ENCODE data around the gene LRRC7.

The LRRC7 gene

DNA sequence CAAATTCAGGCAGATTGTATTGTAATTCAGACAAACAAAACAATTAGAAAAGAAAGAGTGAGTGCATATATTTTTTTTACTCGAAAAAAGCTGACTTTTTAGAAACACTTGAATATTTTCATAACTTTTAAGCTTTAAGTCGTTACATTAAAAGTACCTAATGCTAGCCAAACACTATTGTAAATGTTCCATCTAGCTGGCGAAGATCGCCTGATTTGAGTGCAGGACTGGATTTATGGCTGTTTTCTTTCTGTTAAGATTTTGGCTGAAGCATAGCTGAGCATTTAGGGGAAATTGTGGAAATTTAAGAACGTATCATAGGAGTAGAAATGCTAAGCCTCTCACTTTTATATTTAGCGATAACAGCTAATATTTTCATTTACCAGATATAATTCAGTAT lies 24.6 kb downstream of the LRRC7 start:
- DNase-seq = no peak

DNA sequence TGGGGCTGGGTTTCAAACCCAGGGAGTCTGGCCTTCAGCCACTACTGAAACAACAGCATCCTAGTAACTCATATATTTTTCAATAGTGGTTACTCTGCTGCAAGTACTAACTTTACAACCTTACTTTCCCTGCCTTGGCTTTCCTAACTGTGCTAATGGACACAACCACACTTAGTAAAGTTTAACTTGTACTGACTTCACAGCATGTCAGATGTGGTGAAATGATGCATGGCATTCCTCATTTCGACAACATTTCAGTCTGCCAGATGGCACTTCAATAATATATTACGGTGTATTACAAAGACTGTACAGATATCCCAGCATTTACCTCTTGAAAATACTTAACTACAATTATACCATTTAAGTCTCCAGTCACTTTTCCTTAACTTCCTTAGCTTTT lies 27.8 kb downstream of the LRRC7 start:
- no peak for DNase-seq

DNA sequence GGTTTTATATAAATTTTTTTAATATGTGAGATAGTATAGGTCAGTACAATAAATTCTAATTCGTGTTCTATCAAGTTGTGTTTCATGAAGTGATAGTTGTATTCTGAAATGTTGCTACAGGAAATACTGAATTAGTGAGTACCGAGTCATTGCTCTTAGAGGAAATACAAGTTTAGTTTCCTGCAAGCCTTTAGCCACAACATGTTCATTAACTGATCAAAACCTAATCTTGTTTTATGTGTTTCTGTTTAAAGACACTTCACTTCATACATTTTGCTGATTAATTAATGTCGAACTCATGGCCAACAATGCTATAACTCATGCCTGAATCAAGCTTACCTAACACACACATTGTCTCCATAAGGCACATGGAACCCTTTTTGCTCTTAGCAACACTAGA lies 43.6 kb downstream of the LRRC7 start:
- DNase-seq = no peak

DNA sequence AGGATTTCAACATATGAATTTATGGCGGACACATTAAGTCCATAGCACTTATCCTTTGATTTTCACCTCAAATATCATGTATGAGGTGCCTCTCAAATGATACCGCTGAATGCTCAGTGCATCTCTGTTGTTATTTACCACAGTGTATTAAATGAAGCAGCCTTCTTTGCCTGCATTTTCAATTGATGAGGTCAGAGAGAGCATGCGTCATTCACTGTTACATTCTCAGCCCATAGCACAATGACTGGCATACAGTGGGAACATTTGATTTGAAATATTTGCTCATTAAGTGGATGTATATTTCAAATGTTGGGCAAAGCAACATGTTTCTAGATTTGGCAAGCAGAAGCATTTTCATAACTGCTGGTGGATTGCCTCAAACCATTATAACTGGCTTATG lies 45.7 kb downstream of the LRRC7 start:
- no peak for DNase-seq

DNA sequence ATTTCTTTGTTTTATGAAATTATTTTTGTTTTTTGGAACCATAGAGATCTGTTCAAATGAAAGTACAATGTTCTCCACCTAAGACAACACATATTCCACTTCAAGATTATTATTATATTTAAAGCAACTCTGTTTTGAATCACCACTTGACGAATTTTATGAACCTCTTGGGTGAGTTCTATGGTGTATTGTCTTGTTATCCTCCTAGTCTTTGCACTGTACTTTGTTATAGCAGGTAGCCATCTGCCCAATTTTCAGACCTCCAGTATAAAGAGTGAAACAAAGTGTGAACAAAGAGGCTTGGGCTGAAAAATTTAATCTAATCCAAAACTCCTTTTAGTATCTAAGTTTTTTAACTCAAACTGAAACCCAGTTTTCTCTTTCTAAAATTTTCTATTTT lies 71.0 kb downstream of the LRRC7 start:
- DNase-seq = no peak

DNA sequence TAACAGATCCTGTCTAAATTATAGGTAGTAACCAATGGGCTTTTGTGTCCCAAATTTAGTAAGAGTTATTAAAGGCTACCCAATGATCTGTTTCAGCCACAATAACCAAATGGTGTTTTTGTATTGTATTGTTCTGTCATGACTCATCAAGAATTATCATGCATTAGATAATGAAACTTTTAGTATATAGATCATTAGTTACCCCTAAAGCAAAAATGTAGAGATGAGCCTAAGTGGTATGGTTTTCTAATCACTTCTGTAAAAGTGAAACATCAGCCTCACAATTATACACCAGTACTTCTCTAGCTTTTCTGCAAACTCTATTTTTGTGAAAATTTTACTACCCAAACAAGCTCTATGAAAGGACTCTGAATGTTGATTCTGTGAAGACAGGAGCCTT lies 71.4 kb downstream of the LRRC7 start:
- DNase-seq = no peak

DNA sequence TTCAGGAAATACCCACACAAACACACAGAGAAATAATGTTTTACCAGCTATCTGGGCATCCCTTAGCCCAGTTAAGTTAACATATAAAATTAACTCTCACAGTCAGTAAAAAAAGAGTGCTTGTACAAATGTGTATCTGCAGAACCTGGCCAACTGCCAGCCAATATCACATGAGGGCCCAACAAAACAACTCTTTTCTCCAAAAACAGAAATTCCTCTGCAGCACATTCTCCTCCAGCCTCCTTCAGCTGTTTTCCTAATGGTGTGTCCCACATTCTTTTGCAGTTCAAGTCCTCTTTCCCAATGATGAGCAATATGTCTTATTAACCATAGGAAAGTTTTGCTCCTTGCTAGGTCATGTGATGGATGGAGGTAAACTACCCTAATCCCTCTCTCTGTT lies 75.5 kb downstream of the LRRC7 start:
- no peak for DNase-seq

DNA sequence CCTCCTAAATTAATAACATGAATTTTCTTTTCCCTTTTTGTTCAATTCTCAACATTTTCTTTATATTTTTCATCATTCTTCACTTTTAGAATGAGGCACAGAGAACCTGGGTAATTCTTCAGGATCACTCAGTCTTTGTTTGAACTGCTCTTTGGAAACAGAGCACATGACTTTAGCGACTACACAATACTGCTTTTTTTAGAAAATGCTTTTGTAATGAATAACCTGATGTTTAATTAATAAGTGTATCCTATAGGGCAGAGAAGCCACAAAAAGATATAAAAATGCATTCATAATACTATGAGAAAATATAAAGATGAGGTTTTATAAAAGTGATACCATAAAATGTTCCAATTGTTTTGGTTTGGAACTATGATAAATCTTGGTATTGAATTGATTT lies 77.8 kb downstream of the LRRC7 start:
- DNase-seq = no peak

DNA sequence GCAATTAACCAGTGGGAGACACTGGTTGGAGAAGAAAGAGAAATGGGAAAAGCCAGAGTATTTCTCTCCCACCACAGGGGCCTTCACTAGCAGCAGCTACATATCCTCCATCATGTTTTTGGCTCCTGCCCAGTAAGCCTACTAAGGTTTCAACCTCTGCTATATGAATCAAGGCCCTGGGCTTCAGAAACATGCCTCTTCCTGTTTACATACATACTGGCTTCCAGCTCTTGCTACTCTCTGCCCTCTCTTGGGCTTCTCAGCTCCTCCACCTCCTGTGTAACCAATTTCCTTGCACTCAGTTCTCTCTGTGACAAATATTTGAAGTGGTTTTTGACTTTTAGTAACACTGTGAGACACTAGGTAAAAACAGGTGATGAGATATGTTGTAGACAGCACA lies 80.8 kb downstream of the LRRC7 start:
- DNase-seq = no peak

DNA sequence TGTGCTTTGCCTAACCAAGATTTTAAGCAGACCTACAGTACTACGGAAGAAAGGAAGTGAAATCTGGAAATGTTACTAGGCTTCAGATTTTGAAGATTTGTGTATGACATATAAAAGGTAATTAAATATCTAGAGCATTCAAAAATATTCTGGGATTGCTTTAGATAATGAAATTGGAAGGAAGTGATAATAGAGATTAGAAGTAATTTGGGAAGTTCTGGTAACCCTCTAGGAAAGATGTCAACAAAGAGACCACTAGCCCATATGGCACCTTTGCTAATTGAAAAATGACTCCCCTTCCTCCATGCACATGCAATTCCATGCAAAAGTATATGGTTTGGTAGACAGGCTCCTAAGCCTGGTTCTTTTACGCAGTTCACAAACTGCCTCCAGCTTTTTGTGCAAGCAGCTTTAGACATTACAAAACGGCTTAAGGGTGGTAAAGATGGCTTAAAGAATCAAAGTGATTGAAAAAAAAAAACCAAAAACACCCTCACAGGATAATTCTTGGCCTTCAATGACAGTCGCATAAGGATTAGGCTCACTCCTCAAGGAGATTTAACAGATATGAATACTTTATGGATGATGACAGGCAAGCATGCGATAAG lies 81.8 kb downstream of the LRRC7 start:
- no peak for DNase-seq

DNA sequence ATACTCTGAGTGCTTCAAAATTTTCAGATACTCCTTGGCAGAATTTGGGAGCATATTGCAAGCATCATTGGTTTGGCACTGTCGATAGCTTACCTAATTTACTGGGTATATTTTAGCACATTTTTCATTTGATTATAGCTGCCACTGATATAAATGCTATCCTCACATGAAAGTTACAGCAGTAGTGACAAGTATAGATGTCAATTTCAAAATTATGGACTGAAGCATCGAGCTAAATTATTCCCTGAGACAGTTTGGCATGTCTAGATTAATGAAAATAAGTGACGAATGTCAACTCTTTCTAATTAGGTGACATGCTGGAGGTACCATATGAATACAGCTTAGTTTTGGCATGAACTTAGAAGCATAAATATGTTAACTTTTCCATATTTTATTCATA lies 83.1 kb downstream of the LRRC7 start:
- no peak for DNase-seq

DNA sequence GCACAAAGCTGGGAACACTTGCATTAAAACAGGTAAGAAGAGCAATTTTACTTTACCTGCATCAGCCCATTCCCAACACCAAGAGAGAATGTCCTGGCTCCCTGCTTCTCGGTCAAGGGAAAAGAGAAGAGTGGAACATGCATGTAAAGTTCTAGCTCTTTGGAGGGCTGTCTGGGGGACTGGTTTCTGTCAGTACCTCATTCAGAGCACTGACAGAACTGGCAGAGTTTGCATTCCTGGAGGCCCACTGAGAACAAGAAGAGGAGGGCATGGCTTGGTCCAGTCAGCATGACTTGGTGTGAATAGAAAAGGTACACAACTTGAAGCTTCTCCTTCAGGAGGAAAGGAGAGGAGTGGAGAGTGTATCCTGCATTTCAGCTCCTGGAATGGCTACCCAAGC lies 83.9 kb downstream of the LRRC7 start:
- DNase-seq = no peak

DNA sequence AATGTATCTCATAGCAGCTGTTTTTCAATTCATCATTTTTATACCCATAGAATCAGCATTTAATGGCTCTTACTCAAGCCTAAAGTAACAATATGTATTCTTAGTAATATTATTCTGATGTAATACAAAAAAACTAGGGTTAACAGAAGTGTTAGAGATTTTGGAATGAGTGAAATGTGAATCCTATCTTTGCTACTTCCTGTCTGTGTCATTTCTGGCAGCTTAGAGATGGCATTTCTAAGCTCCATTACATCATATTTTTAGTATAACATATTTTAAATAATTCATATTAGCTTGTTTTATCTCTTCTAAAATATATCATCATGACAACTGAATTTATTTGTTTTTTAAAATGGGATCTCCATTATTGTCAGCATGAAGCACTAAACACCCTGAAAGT lies 90.2 kb downstream of the LRRC7 start:
- no peak for DNase-seq

DNA sequence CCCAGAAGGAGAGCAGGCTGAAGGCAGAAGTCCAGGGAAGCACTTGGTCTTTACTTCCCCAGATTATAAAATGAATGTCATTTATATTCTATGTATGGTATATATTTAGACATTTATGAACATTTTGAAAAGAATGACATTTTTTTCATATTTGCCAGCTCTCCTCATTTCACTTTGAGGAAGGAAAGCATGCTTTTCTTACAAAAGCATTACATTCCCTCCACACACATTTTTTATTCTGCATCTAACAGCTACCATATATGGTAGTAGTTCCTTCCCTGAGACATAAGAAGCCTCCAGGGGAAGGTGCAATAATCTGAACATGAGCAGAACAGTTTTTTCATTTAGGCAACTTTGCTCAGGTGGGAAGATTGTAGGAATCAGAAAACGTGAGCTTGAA lies 94.0 kb downstream of the LRRC7 start:
- DNase-seq = no peak

DNA sequence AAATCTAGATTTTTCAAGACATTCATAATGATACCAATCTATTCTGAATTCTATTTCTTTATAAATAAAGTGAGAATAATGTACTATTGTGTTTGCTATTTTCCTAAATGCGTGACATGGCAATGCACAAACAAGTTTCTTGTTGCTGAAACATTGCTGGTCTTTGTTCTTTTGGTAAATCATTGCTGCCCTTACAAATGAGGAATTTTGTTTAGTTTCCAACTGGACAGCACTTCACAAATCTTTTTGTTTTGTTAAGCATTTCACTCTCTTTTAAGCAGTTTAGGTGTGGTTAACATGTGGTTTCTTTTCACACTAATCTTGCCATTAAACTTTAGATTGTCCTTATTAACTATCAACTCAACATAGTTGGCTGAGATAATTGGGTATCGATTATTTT lies 94.6 kb downstream of the LRRC7 start:
- no peak for DNase-seq

DNA sequence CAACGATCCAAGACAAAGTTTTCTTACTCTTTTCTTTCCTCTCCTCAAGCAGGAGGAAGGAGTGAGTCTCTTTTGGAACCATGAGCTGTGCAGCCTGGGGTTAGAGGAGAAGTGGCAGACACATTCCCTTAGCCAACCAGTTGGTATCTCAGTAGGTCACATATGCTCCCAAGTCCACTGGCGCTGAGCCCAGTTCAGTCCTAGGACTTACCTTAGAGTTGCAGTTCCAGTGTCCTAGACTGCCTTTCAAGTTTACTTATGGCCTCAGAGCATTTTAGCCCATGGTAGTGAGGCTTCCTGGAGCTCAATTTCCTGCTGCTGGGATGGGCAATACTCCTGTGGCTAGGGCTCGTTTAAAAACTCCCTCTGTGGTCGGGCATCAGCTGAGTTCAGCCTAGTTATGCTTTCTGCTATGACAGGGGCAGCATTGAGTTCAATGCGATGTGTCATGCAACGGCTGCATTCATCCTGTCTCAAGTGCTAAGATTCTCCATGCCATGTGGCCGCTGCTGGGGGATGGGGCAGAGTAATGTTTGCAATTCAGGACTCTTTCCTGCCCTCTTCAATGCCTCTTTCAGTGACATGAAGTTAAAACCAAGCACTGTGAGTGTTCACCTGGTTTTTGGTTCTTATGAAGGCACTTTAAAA lies 103.8 kb downstream of the LRRC7 start:
- DNase-seq = no peak

DNA sequence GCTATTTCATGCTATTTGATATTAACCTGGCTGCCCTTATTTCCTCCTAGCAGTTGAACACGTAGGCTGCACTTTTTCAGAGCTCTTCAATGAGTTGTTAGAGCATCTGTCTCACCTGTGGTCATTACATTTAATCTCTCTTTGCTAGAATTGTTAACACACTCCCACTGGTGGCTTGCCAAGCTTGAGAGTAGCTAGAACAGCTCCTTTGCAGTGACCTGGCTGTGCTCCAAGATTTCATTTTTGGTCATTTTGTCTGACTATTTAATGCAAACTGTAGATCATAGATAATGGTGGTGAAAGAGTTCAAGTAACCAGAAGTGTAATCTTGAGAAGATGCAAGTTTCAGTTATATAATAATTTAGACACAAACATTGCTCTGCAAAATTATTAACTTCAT lies 105.6 kb downstream of the LRRC7 start:
- no peak for DNase-seq

DNA sequence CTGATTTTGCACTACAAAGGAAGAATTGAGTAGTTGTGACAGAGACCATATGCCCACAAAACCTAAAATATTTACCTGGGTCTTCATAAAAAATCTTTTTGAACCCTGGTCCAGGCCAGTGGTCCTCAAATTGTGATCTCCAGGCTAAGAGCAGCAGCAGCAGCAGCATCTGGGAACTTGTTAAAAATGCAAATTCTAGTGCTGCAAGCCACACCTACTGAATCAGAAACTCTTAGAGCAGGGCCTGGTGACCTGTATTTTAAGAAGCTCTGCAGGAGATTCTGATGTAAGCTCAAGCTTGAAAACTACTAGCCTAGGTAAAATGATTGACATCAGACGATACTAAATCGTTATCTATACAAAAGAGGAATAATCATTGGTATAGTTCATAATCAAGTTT lies 112.2 kb downstream of the LRRC7 start:
- DNase-seq = no peak

DNA sequence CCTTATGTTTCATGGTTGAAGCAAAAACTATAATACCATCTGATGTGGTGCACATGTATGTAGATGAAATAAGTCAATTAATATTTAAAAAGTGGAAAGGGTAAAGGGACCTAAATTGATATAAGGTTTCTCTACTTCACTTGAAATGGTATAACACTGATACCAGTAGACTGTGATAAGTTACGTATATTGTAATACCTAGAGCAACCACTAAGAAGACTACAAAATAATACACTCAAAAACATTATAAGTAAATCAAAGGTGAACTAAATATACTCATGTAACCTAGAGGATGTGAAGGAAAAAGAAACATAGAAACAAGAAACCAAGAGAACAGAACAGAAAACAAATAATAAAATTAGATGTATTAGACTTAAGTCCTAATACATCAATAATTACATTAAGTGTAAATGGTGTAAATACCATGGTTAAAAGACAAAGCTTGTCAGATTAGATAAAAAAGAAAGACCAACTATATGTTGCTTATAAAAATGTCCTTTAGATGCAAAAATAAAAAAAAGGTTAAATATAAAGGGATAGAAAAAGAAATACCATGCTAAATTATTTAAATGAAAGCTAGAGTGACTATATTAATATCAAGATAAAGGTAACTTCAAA lies 118.8 kb downstream of the LRRC7 start:
- no peak for DNase-seq

DNA sequence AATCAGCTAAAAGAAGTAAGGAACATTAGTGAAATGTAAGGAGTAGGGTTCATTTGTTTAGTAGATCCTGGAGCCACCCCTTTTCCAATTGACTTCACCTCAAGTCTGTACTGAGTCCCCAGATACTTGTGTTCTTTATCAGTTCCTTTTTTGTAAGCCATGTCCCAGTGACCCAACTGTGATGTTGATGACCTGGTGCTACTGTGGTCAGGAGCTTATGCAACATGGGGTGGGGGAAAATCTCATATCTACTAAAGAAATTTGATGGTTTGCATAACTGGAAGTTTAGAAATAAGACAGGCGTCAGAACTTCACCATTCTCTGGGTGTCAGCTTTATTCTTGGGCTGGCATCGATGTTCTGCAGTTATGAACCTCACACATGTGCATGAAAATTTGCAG lies 120.5 kb downstream of the LRRC7 start:
- DNase-seq = no peak

DNA sequence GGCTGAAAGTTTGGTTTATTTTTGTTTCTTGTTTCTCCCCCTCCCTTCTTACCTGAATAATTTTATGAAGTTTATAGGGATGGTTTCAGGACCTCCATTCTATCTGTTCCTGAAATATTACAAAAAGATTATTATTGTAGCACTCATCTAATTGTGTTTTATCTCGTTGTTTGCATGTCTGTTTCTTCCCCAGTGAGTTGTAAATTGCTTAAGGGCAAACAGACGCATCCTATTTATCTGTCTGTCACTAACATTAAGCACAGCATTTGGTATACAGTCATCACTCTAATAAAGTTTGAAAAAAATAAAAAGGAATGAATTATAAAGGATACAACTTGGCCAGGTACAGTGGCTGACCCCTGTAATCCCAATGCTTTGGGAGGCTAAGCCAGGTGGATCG lies 123.5 kb downstream of the LRRC7 start:
- no peak for DNase-seq

DNA sequence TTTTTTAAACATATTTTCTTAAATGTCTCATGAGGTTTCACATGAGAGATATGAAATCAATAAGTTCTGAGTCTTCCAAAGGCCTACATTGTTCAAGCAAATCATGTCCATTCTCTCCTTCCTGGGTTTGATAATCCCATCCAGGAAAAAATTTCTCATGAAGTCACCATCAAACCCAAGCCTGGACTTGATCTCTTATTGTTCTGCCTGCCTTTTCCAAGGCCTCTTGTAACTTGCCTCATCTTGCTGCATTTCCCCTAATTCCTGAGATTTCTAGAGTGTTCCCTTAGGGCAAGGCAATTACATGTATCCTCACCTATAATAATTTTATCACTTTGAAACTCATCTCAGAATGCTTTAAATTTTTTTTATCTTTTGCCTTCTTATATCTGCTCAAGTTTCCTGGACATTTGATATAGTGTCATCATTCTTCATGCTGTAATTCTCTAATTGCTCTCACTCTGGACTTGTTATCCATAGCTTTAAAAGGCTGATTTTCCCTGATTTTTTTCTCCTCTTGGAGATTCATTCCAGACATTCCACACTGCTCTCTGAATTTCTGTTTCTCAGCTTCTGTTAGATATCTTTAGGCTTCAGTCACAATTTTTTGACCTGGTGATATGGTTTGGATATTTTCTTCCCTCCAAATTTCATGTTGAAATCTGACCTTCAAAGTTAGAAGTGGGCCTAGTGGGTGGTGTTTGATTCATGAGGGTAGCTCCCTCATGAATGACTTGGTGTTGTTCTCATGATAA lies 126.4 kb downstream of the LRRC7 start:
- no peak for DNase-seq

DNA sequence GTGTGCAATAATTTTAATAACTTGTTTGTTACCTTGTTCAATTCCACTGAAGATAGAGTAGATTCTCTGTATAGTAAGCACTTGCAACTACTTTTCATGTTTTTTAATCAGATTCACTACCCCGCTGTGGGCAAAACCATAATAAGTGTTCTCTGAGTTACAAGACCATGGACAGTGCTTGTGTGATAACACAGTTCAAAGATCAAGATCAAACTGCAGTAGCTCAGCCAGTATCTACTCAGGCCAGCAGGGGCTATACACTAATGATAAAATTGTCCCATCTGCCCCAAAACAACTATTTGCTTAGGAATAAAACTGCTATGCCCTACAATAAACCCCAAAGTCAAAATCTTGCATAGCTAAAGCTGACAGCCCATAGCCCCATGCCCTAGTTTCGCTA lies 129.6 kb downstream of the LRRC7 start:
- DNase-seq = no peak

DNA sequence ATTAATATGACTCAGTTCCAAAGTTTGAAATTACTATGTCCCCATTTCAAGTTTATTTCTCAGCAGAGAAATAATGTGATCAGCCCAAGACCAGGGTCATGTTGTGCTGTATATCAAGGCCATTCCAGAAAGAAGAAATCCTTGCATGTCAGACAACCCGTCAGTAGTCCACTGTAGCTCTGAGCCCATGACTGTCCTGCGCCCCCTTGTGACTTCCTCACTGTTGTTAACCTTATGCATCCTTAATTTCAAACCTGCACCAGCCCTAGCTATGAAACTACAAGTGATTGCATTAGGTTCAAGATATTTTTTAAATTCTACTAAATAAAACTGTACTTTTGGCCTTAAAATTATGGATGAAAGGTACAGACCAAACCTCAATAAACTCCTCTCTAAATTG lies 133.0 kb downstream of the LRRC7 start:
- DNase-seq = no peak
